ENCODE results near the gene WDR31. TPM values are rescaled to one million over a fixed set of nuclear protein-coding genes. Genes with fewer than 3 reads are reported as not detected.

The WDR31 gene
- total and polyA plus RNA-seq, 7 donors: 0.66 to 6.9 (median 1.7) TPM

- Histone ChIP-seq H3K27me3 (ENCODE audit: insufficient read depth in 3 of 3, low read length in 2 of 3) (peaks cover 0 to 41% (median 2%) of the 10 kb centered on the region in 3 donors), H3K9me3 (no peaks in the 10 kb centered on the region), H3K36me3 (ENCODE audit: insufficient read depth in 1 of 2, low read depth in 1 of 2) (no peaks in the 10 kb centered on the region), H3K4me3 (no peak overlapping the region), H3K27ac (no peak overlapping the region), H3K4me1 (no peaks in the 10 kb centered on the region)
- DNase-seq: no peak
- no peak for TF ChIP-seq CTCF (IDR thresholded peaks at IDR 0.05)
- intact Hi-C loops (cut with DNase I): no loop called here
- WGBS, 3 donors: 72 to 92% (median 85%) methylated on average over 1 of the region's 1 CpG
- ATAC-seq: no peak
Observed at GRCh38 chr9:113352411-113352810, 12.3 kb upstream of the WDR31 start.

- H3K9me3 ChIP-seq: no peaks in the 10 kb centered on the region
- no peak for TF ChIP-seq CTCF (IDR thresholded peaks at IDR 0.05)
- intact Hi-C loops (cut with DNase I): no loop called here
- H3K27me3 ChIP-seq (ENCODE audit: insufficient read depth in 3 of 3, low read length in 2 of 3): peaks cover 0 to 41% (median 2%) of the 10 kb centered on the region in 3 donors
- no peaks in the 10 kb centered on the region for H3K4me1 ChIP-seq
- H3K27ac ChIP-seq: no peak overlapping the region
- 73 to 80% (median 73%) methylated on average over 6 of the region's 6 CpGs for WGBS, 3 donors
- DNase-seq (no peak), ATAC-seq (no peak)
- no peaks in the 10 kb centered on the region for H3K36me3 ChIP-seq (ENCODE audit: insufficient read depth in 1 of 2, low read depth in 1 of 2)
- no peak overlapping the region for H3K4me3 ChIP-seq
Observed at GRCh38 chr9:113352006-113352405, 11.9 kb upstream of the WDR31 start.

GRCh38 chr9:113350937-113351336 is 10.9 kb upstream of the WDR31 start:
- Histone ChIP-seq H3K36me3 (ENCODE audit: insufficient read depth in 1 of 2, low read depth in 1 of 2) (no peaks in the 10 kb centered on the region), H3K9me3 (no peaks in the 10 kb centered on the region), H3K27me3 (ENCODE audit: insufficient read depth in 3 of 3, low read length in 2 of 3) (peaks cover 0 to 41% (median 2%) of the 10 kb centered on the region in 3 donors), H3K27ac (no peak overlapping the region), H3K4me1 (no peaks in the 10 kb centered on the region), H3K4me3 (no peak overlapping the region)
- 53 to 56% (median 54%) methylated on average over 6 of the region's 6 CpGs for WGBS, 3 donors
- ATAC-seq (no peak), DNase-seq (no peak)
- intact Hi-C loops (cut with DNase I): no loop called here
- TF ChIP-seq CTCF (IDR thresholded peaks at IDR 0.05): no peak

GRCh38 chr9:113350107-113350661 is 10.1 kb upstream of the WDR31 start:
- Histone ChIP-seq H3K27ac (no peak overlapping the region), H3K9me3 (no peaks in the 10 kb centered on the region), H3K4me1 (no peaks in the 10 kb centered on the region), H3K27me3 (ENCODE audit: insufficient read depth in 3 of 3, low read length in 2 of 3) (peaks cover 0 to 41% (median 2%) of the 10 kb centered on the region in 3 donors), H3K36me3 (ENCODE audit: insufficient read depth in 1 of 2, low read depth in 1 of 2) (no peaks in the 10 kb centered on the region), H3K4me3 (peak overlapping the region; percentile 59)
- TF ChIP-seq CTCF (IDR thresholded peaks at IDR 0.05): no peak
- DNase-seq: no peak
- ATAC-seq: no peak
- 12 to 20% (median 12%) methylated on average over 14 of the region's 14 CpGs for WGBS, 3 donors
- intact Hi-C loops (cut with DNase I): no loop called here
